HCT116 (cell line): ENCODE measurements around the gene LAYN.

Source experiments
- CTCF ChIP-seq, 3 experiments: fragments of 200-600 bp in 1 of 3; sonication (generic) in 1 of 3; IDR thresholded peaks in 2 of 3; conservative IDR thresholded peaks in 1 of 3; 2 replicates each; pipeline ENCODE4 v1.5.1; 2012 to 2017; ENCODE audit warnings: low read depth in 2 of 3, low read length in 2 of 3, antibody characterized with exemption in 1 of 3, borderline replicate concordance in 1 of 3, control low read depth in 1 of 3, mild to moderate bottlenecking in 1 of 3, mixed read lengths in 1 of 3, mixed run types in 1 of 3, moderate library complexity in 1 of 3; ENCODE audit not compliant: insufficient read depth in 1 of 3
- SP1 ChIP-seq: IDR thresholded peaks from 2 replicates; pipeline ENCODE4 v1.6.1; 2012; ENCODE audit warnings: low read depth

GRCh38 chr11:111560800-111561199, 20.3 kb downstream of the LAYN start:
- TF ChIP-seq CTCF (IDR thresholded peaks at IDR 0.05 in 2 of 3, conservative IDR thresholded peaks at IDR 0.05 in 1 of 3; ENCODE audit: borderline replicate concordance in 1 of 3, insufficient read depth in 1 of 3, low read depth in 2 of 3, low read length in 2 of 3) (no peak), SP1 (no peak)
